HCT116 (cell line): ENCODE measurements around the gene PTRHD1. TPM values are rescaled to one million over a fixed set of nuclear protein-coding genes. Genes with fewer than 3 reads are reported as not detected.
A peak's percentile ranks its signal among the peaks of the same experiment; 100 is the strongest.

ENCODE experiments used
- ATAC-seq: fragments of 200-7000 bp; cut with Tn5 transposase; 2 replicates; pipeline ENCODE4 v1.9.1; 2020; ENCODE audit warnings: mild to moderate bottlenecking, moderate library complexity
- BruUV-seq: library from RNA; stranded (reverse); fragments of 400-500 nt; replicated peaks from 2 replicates; lab custom pipeline; 2021; lab: Mats Ljungman, UMichigan
- CTCF ChIA-PET: fragments of 300-600 bp; sonication (Branson Sonifier 250); formaldehyde crosslinking; loops from one replicate; lab custom pipeline; 2021; ENCODE audit warnings: antibody characterized with exemption; lab: Charles Lee
- POLR2A ChIA-PET: fragments of 300-600, 350-600 bp; sonication (Branson Sonifier 250); formaldehyde crosslinking; loops from one replicate; lab custom pipeline; 2021; ENCODE audit warnings: antibody characterized with exemption; lab: Charles Lee
- RAD21 ChIA-PET, 2 experiments: fragments of 300-600 bp; sonication (Branson Sonifier 250); formaldehyde crosslinking; loops; one replicate each; lab custom pipeline; 2023; ENCODE audit warnings: low total read pairs in 2 of 2; ENCODE audit not compliant: uncharacterized antibody in 2 of 2, unreplicated experiment in 2 of 2, low non-redundant PET in 1 of 2; lab: Charles Lee
- DNase-seq: peaks from one replicate; pipeline ENCODE4 v3.0.0-alpha.2; 2010; ENCODE audit warnings: low read depth, low spot score
- H2AFZ ChIP-seq: fragments of 200-600 bp; shearing (Covaris generic), sonication (generic); 2 replicates; pipeline ENCODE4 v1.6.1; 2017; ENCODE audit warnings: low read depth, mixed run types, mixed read lengths, antibody characterized with exemption, low read length; ENCODE audit not compliant: poor library complexity, severe bottlenecking
- H3K27ac ChIP-seq: 2 replicates; pipeline ENCODE4 v1.5.1; 2012; ENCODE audit warnings: low read depth, low read length
- H3K27me3 ChIP-seq: fragments of 200-600 bp; sonication (generic); 2 replicates; pipeline ENCODE4 v1.6.1; 2016; ENCODE audit warnings: mixed run types, low read length, mixed read lengths; ENCODE audit not compliant: insufficient read depth
- H3K36me3 ChIP-seq, 2 experiments: fragments of 200-500 bp in 1 of 2; fragments of 200-600 bp in 1 of 2; sonication (Bioruptor generic) in 1 of 2; sonication (generic) in 1 of 2; 2 replicates each; pipeline versions ENCODE4 v1.5.1 to v1.6.1; 2014 to 2016; ENCODE audit warnings: low read length in 2 of 2, inconsistent platforms in 1 of 2, mixed read lengths in 1 of 2, mixed run types in 1 of 2; ENCODE audit not compliant: insufficient read depth in 2 of 2, control insufficient read depth in 1 of 2
- H3K4me1 ChIP-seq, 2 experiments: fragments of 200-600 bp in 1 of 2; sonication (generic) in 1 of 2; 2 replicates each; pipeline versions ENCODE4 v1.5.1 to v1.6.1; 2012 to 2017; ENCODE audit warnings: low read length in 2 of 2, inconsistent platforms in 1 of 2, mild to moderate bottlenecking in 1 of 2, mixed read lengths in 1 of 2, mixed run types in 1 of 2, moderate library complexity in 1 of 2; ENCODE audit not compliant: insufficient read depth in 2 of 2, control insufficient read depth in 1 of 2
- H3K4me2 ChIP-seq: fragments of 200-600 bp; sonication (generic); 2 replicates; pipeline ENCODE4 v1.6.1; 2017; ENCODE audit warnings: mixed run types, low read length, mixed read lengths
- H3K4me3 ChIP-seq, 2 experiments: fragments of 200-600 bp in 1 of 2; sonication (generic) in 1 of 2; replicated peaks in 1 of 2; 2 replicates each; pipeline ENCODE4 v1.5.1; 2011 to 2016; ENCODE audit warnings: low read length in 2 of 2, control low read depth in 1 of 2, low read depth in 1 of 2, mild to moderate bottlenecking in 1 of 2, mixed read lengths in 1 of 2, mixed run types in 1 of 2
- H3K79me2 ChIP-seq: fragments of 200-600 bp; sonication (generic); 2 replicates; pipeline ENCODE4 v1.6.1; 2017; ENCODE audit warnings: mild to moderate bottlenecking, mixed run types, low read length, moderate library complexity, mixed read lengths; ENCODE audit not compliant: insufficient read depth
- H3K9ac ChIP-seq: fragments of 200-600 bp; sonication (generic); 2 replicates; pipeline ENCODE4 v1.6.1; 2016; ENCODE audit warnings: low read length, mixed read lengths
- H3K9me2 ChIP-seq: fragments of 200-600 bp; sonication (generic), shearing (Covaris generic); 2 replicates; pipeline ENCODE4 v1.6.1; 2017; ENCODE audit warnings: mixed run types, mild to moderate bottlenecking, moderate library complexity; ENCODE audit not compliant: insufficient read depth
- H3K9me3 ChIP-seq, 2 experiments: fragments of 200-500 bp in 1 of 2; fragments of 200-600 bp in 1 of 2; sonication (Bioruptor generic) in 1 of 2; sonication (generic) in 1 of 2; 2 replicates each; pipeline ENCODE4 v1.6.1; 2014 to 2017; ENCODE audit warnings: low read length in 2 of 2, mixed read lengths in 2 of 2, inconsistent platforms in 1 of 2, low read depth in 1 of 2, mild to moderate bottlenecking in 1 of 2, mixed run types in 1 of 2, moderate library complexity in 1 of 2; ENCODE audit not compliant: control insufficient read depth in 1 of 2, insufficient read depth in 1 of 2
- H4K20me1 ChIP-seq: fragments of 200-600 bp; sonication (generic), shearing (Covaris generic); 2 replicates; pipeline ENCODE4 v1.6.1; 2017; ENCODE audit warnings: mixed run types, mild to moderate bottlenecking, moderate library complexity; ENCODE audit not compliant: insufficient read depth
- EZH2 ChIP-seq: fragments of 200-600 bp; sonication (generic); IDR thresholded peaks from 2 replicates; pipeline ENCODE4 v1.6.1; 2017; ENCODE audit warnings: antibody characterized with exemption, mixed run types
- EZH2phosphoT487 ChIP-seq: fragments of 200-600 bp; IDR thresholded peaks from 2 replicates; pipeline ENCODE4 v1.6.1; 2018; ENCODE audit warnings: antibody characterized with exemption, borderline replicate concordance
- FOSL1 ChIP-seq: IDR thresholded peaks from 2 replicates; pipeline ENCODE4 v1.6.1; 2012; ENCODE audit warnings: low read depth
- TCF7L2 ChIP-seq: IDR thresholded peaks from 2 replicates; pipeline ENCODE4 v1.7.0; 2011; ENCODE audit warnings: borderline replicate concordance, inconsistent platforms; ENCODE audit not compliant: insufficient read depth, insufficient read length; ENCODE audit errors: extremely low read depth
- ZBTB33 ChIP-seq: IDR thresholded peaks from 2 replicates; pipeline ENCODE4 v1.6.1; 2011; ENCODE audit warnings: mild to moderate bottlenecking, low read length, moderate library complexity; ENCODE audit not compliant: insufficient replicate concordance; ENCODE audit errors: extremely low read depth
- ZFX ChIP-seq: fragments of 450-650 bp; IDR thresholded peaks from 2 replicates; pipeline ENCODE4 v1.6.1; 2017
- intact Hi-C: fragments of 100-400 bp; cut with micrococcal nuclease; formaldehyde crosslinking; loops from 2 replicates; pipeline ENCODE4 v1.10.0; 2022
- total RNA-seq: library from RNA; stranded (reverse); gene quantifications from one replicate; pipeline ENCODE4 v1.2.1, GENCODE V29; 2021; ENCODE audit not compliant: unreplicated experiment
- TF ChIP-seq, protein P1 (sequence below), 3 experiments: fragments of 200-600 bp in 1 of 3; sonication (generic) in 1 of 3; IDR thresholded peaks in 2 of 3; conservative IDR thresholded peaks in 1 of 3; 2 replicates each; pipeline ENCODE4 v1.5.1; 2012 to 2017; ENCODE audit warnings: low read depth in 2 of 3, low read length in 2 of 3, antibody characterized with exemption in 1 of 3, borderline replicate concordance in 1 of 3, control low read depth in 1 of 3, mild to moderate bottlenecking in 1 of 3, mixed read lengths in 1 of 3, mixed run types in 1 of 3, moderate library complexity in 1 of 3; ENCODE audit not compliant: insufficient read depth in 1 of 3

Gene PTRHD1
- total RNA-seq, 1 experiment from 2014 or later = 24.3 TPM

GRCh38 chr2:24749069-24749691, 44.0 kb downstream of the PTRHD1 start:
- no peak overlapping the region for H3K4me2 ChIP-seq
- intact Hi-C loops = no loop called here
- H3K4me1 ChIP-seq = no peaks in the 10 kb centered on the region
- H3K27me3 ChIP-seq = no peaks in the 10 kb centered on the region
- ATAC-seq (peak; percentile 75), DNase-seq (no peak)
- POLR2A ChIA-PET = no interaction called here
- CTCF ChIA-PET = no interaction called here
- RAD21 ChIA-PET = no interaction called here
- no peak overlapping the region for H3K27ac ChIP-seq
- BruUV-seq = no TSS peak
- no peak for TF ChIP-seq EZH2
- TF ChIP-seq, protein P1, sequence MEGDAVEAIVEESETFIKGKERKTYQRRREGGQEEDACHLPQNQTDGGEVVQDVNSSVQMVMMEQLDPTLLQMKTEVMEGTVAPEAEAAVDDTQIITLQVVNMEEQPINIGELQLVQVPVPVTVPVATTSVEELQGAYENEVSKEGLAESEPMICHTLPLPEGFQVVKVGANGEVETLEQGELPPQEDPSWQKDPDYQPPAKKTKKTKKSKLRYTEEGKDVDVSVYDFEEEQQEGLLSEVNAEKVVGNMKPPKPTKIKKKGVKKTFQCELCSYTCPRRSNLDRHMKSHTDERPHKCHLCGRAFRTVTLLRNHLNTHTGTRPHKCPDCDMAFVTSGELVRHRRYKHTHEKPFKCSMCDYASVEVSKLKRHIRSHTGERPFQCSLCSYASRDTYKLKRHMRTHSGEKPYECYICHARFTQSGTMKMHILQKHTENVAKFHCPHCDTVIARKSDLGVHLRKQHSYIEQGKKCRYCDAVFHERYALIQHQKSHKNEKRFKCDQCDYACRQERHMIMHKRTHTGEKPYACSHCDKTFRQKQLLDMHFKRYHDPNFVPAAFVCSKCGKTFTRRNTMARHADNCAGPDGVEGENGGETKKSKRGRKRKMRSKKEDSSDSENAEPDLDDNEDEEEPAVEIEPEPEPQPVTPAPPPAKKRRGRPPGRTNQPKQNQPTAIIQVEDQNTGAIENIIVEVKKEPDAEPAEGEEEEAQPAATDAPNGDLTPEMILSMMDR (IDR thresholded peaks at IDR 0.05 in 2 of 3, conservative IDR thresholded peaks at IDR 0.05 in 1 of 3; ENCODE audit: borderline replicate concordance in 1 of 3, insufficient read depth in 1 of 3, low read depth in 2 of 3, low read length in 2 of 3) = 0 out of 6 replicates have a peak, but pooled peaks of 1 of the 3 experiments have one; percentile 2
- no peaks in the 10 kb centered on the region for H3K9me2 ChIP-seq
- no peak overlapping the region for H3K9ac ChIP-seq
- H4K20me1 ChIP-seq = no peaks in the 10 kb centered on the region
- H3K36me3 ChIP-seq = no peaks in the 10 kb centered on the region
- H3K4me3 ChIP-seq = no peak overlapping the region
- H3K9me3 ChIP-seq = no peaks in the 10 kb centered on the region
- H3K79me2 ChIP-seq = no peaks in the 10 kb centered on the region
- no peak overlapping the region for H2AFZ ChIP-seq

- POLR2A ChIA-PET = no interaction called here
- TF ChIP-seq EZH2phosphoT487 (no peak), ZFX (no peak), ZBTB33 (no peak), FOSL1 (no peak), TCF7L2 (no peak)
- TF ChIP-seq, protein P1 (IDR thresholded peaks at IDR 0.05 in 2 of 3, conservative IDR thresholded peaks at IDR 0.05 in 1 of 3; ENCODE audit: borderline replicate concordance in 1 of 3, insufficient read depth in 1 of 3, low read depth in 2 of 3, low read length in 2 of 3) = no peak
These were observed 45.9 kb downstream of the PTRHD1 start for GRCh38 chr2:24747299-24747698.

More at GRCh38 chr2:24747299-24747698, 45.9 kb downstream of the PTRHD1 start:
- H3K36me3 ChIP-seq = no peaks in the 10 kb centered on the region
- ATAC-seq (no peak), DNase-seq (no peak)
- H3K9me2 ChIP-seq = no peaks in the 10 kb centered on the region
- no peak overlapping the region for H3K4me2 ChIP-seq
- no peaks in the 10 kb centered on the region for H4K20me1 ChIP-seq
- H3K79me2 ChIP-seq = no peaks in the 10 kb centered on the region
- no peaks in the 10 kb centered on the region for H3K9me3 ChIP-seq
- RAD21 ChIA-PET = no interaction called here
- BruUV-seq = no TSS peak
- H2AFZ ChIP-seq = no peak overlapping the region
- no peak overlapping the region for H3K9ac ChIP-seq
- H3K27me3 ChIP-seq = no peaks in the 10 kb centered on the region
- intact Hi-C loops = no loop called here
- H3K4me3 ChIP-seq = no peak overlapping the region
- H3K4me1 ChIP-seq = no peaks in the 10 kb centered on the region
- CTCF ChIA-PET = no interaction called here
- no peak overlapping the region for H3K27ac ChIP-seq
